GM21786 (cell line): Measurements from ENCODE around the gene GDNF.
"Not testable (repeated sequence)": the region's sequence is repeated elsewhere in the genome, so short reads cannot be mapped to it uniquely, and the experiment has no call there.

Source experiments
- ATAC-seq: cut with Tn5 transposase; IDR thresholded peaks from one replicate; pipeline ENCODE4 v1.9.1; 2021; ENCODE audit not compliant: unreplicated experiment

The GDNF gene

GRCh38 chr5:37839407-37840052, at the start of gene GDNF:
GDNF (minus strand) TSS chr5:37840041; CDS start chr5:37834796, 5,245 bp downstream.
- ATAC-seq: no peak

GRCh38 chr5:37888476-37888875, 48.6 kb upstream of the GDNF start:
- ATAC-seq: no peak

GRCh38 chr5:37886242-37886905, 46.5 kb upstream of the GDNF start:
- no peak for ATAC-seq

- no peak for ATAC-seq
Observed at GRCh38 chr5:37882636-37883035, 42.8 kb upstream of the GDNF start.

- ATAC-seq: peak; percentile 68
Observed at GRCh38 chr5:37881359-37881758, 41.5 kb upstream of the GDNF start.

GRCh38 chr5:37876943-37877342, 37.1 kb upstream of the GDNF start:
- no peak for ATAC-seq

- ATAC-seq: no peak
Observed at GRCh38 chr5:37876245-37876644, 36.4 kb upstream of the GDNF start.

GRCh38 chr5:37875051-37875787, 35.4 kb upstream of the GDNF start:
- ATAC-seq: no peak

GRCh38 chr5:37873988-37874387, 34.1 kb upstream of the GDNF start:
- ATAC-seq: no peak

- no peak for ATAC-seq
Observed at GRCh38 chr5:37871023-37871815, 31.4 kb upstream of the GDNF start.

- no peak for ATAC-seq
Observed at GRCh38 chr5:37869216-37869615, 29.4 kb upstream of the GDNF start.

GRCh38 chr5:37867654-37868053, 27.8 kb upstream of the GDNF start:
- ATAC-seq: no peak

- not testable (repeated sequence) for ATAC-seq
Observed at GRCh38 chr5:37862907-37863306, 23.1 kb upstream of the GDNF start.

- ATAC-seq: no peak
Observed at GRCh38 chr5:37860206-37860605, 20.4 kb upstream of the GDNF start.

- ATAC-seq: peak; percentile 99
Observed at GRCh38 chr5:37859805-37860204, 20.0 kb upstream of the GDNF start.

GRCh38 chr5:37858250-37858649, 18.4 kb upstream of the GDNF start:
- no peak for ATAC-seq

GRCh38 chr5:37857696-37858095, 17.9 kb upstream of the GDNF start:
- no peak for ATAC-seq

GRCh38 chr5:37855438-37855837, 15.6 kb upstream of the GDNF start:
- no peak for ATAC-seq

- no peak for ATAC-seq
Observed at GRCh38 chr5:37851305-37851704, 11.5 kb upstream of the GDNF start.

GRCh38 chr5:37850226-37850865, 10.5 kb upstream of the GDNF start:
- no peak for ATAC-seq

GRCh38 chr5:37849641-37850040, 9.8 kb upstream of the GDNF start:
- no peak for ATAC-seq
